Ovary (tissue), 9 donors: Measurements from ENCODE around the gene SIX6. TPM values are rescaled to one million over a fixed set of nuclear protein-coding genes. Genes with fewer than 3 reads are reported as not detected.

Source experiments
- DNase-seq, 5 donors: peaks; one replicate each; pipeline ENCODE4 v3.0.0-alpha.2; 2019 to 2020
- H3K27ac ChIP-seq, 2 donors: fragments of 200-600 bp; one replicate each; pipeline versions ENCODE4 v1.5.1 to v1.8.0; 2019 to 2022
- H3K27me3 ChIP-seq: fragments of 200-600 bp; one replicate; pipeline ENCODE4 v1.8.0; 2022
- H3K36me3 ChIP-seq: fragments of 200-600 bp; sonication (generic); one replicate; pipeline ENCODE4 v1.5.1; 2019
- H3K4me1 ChIP-seq: one replicate; pipeline ENCODE4 v1.8.1; 2013; ENCODE audit warnings: mild to moderate bottlenecking, moderate library complexity; ENCODE audit not compliant: insufficient read depth
- H3K4me3 ChIP-seq: fragments of 200-600 bp; sonication (generic); one replicate; pipeline ENCODE4 v1.5.1; 2017
- H3K9me3 ChIP-seq, 2 donors: fragments of 200-600 bp in 1 of 2; sonication (generic) in 1 of 2; one replicate each; pipeline versions ENCODE4 v1.5.1 to v1.8.1; 2013 to 2019; ENCODE audit warnings: mild to moderate bottlenecking in 1 of 2, moderate library complexity in 1 of 2
- CTCF ChIP-seq, 3 donors: fragments of 450-650 bp in 2 of 3; fragments of 200-600 bp in 1 of 3; IDR thresholded peaks; one replicate each; pipeline versions ENCODE4 v1.5.1 to v1.8.0; 2016 to 2022; ENCODE audit warnings: antibody characterized with exemption in 3 of 3, mild to moderate bottlenecking in 1 of 3
- EP300 ChIP-seq: sonication (generic); formaldehyde crosslinking; IDR thresholded peaks from one replicate; pipeline ENCODE4 v1.6.1; 2017; ENCODE audit warnings: antibody characterized with exemption
- POLR2A ChIP-seq: fragments of 450-650 bp; IDR thresholded peaks from one replicate; pipeline ENCODE4 v1.6.1; 2017; ENCODE audit warnings: antibody characterized with exemption, mild to moderate bottlenecking, moderate library complexity
- WGBS, 3 donors: extraction: QIAGEN DNeasy Blood & Tissue Kit in 1 of 3; methylation state at CpG; one replicate each; pipeline versions ENCODE4 v1.1.5 to v1.1.7; 2013 to 2017; 5-methylcytosine and 5-hydroxymethylcytosine counted together
- intact Hi-C, 4 donors: fragments of 100-400 bp; cut with DNase I; formaldehyde crosslinking; loops; one replicate each; pipeline versions ENCODE4 v1.11.0 to v1.15.1; 2022 to 2023
- polyA plus RNA-seq, 2 donors: library from polyadenylated mRNA; stranded (reverse); fragments of 200-250 nt in 1 of 2; fragments of 350-450 nt in 1 of 2; fragmentation: Illumina TruSeq in 1 of 2; extraction: RNeasy Lipid Tissue Mini Kit (QIAGEN cat#74804) in 1 of 2; gene quantifications; one replicate each; pipeline ENCODE4 v1.2.3, GENCODE V29; 2013 to 2014
- total RNA-seq, 7 donors: library from RNA; depleted of rRNA in 2 of 7; stranded (reverse); fragments of >200 nt in 2 of 7; fragmentation: NEBNext Ultra II Directional in 3 of 7; extraction: Animal tissue kit (Norgen Biotek cat#: 25700) in 3 of 7; gene quantifications; one replicate each; pipeline versions ENCODE4 v1.1.0 to v1.2.4, GENCODE V29; 2016 to 2023
- donor health status: DM: no; HTN: no; CAD: no; lungs with moderate emphysema.
- donor health status: DM: no; HTN: no; CAD: no.
- donor health status: Bipolar disorder and iron deficiency.
- donor health status: DM: yes; HTN: yes; CAD: no.
- donor health status: DM: no; HTN: no; CAD: no.
- donor health status: DM: yes; HTN: yes; CAD: no.

Gene SIX6
- total and polyA plus RNA-seq, 9 donors = not detected

- H3K4me1 ChIP-seq = peaks cover 2% of the 10 kb centered on the region
- no peak for TF ChIP-seq EP300
- no peak for TF ChIP-seq POLR2A
- no peak for TF ChIP-seq CTCF (IDR thresholded peaks at IDR 0.05)
- no peak overlapping the region for H3K4me3 ChIP-seq
- intact Hi-C loops = no loop called here
- no peaks in the 10 kb centered on the region for H3K36me3 ChIP-seq
- 14 to 18% (median 15%) methylated on average over 2 of the region's 2 CpGs for WGBS, 3 donors
- H3K27ac ChIP-seq = no peak overlapping the region
- peaks cover 4% of the 10 kb centered on the region for H3K27me3 ChIP-seq
- peaks cover 0 to 13% of the 10 kb centered on the region in 2 donors for H3K9me3 ChIP-seq
- DNase-seq = no peak
These were observed 3.2 kb downstream of the SIX6 start for GRCh38 chr14:60512126-60512525.

GRCh38 chr14:60512973-60513571 is 4.1 kb downstream of the SIX6 start:
- Histone ChIP-seq H3K36me3 (no peaks in the 10 kb centered on the region), H3K9me3 (peaks cover 0 to 14% of the 10 kb centered on the region in 2 donors), H3K27me3 (peaks cover 4% of the 10 kb centered on the region), H3K4me1 (peaks cover 2% of the 10 kb centered on the region), H3K4me3 (no peak overlapping the region), H3K27ac (no peak overlapping the region)
- intact Hi-C loops = no loop called here
- 3 to 4% (median 4%) methylated on average over 7 of the region's 7 CpGs for WGBS, 3 donors
- TF ChIP-seq CTCF (IDR thresholded peaks at IDR 0.05) = no peak
- no peak for TF ChIP-seq EP300
- TF ChIP-seq POLR2A = no peak
- DNase-seq = no peak

GRCh38 chr14:60514378-60514740 is 5.4 kb downstream of the SIX6 start:
- H3K9me3 ChIP-seq = peaks cover 0 to 14% of the 10 kb centered on the region in 2 donors
- peaks cover under 1% of the 10 kb centered on the region for H3K27me3 ChIP-seq
- H3K4me3 ChIP-seq = no peak overlapping the region
- peaks cover 2% of the 10 kb centered on the region for H3K4me1 ChIP-seq
- TF ChIP-seq POLR2A = no peak
- TF ChIP-seq EP300 = no peak
- TF ChIP-seq CTCF (IDR thresholded peaks at IDR 0.05) = no peak
- intact Hi-C loops = no loop called here
- DNase-seq = no peak
- no peaks in the 10 kb centered on the region for H3K36me3 ChIP-seq
- 3% methylated on average over 10 of the region's 10 CpGs for WGBS, 3 donors
- no peak overlapping the region for H3K27ac ChIP-seq

- DNase-seq = no peak
- Histone ChIP-seq H3K36me3 (no peaks in the 10 kb centered on the region), H3K9me3 (peaks cover 0 to 12% of the 10 kb centered on the region in 2 donors), H3K4me1 (peaks cover 2% of the 10 kb centered on the region), H3K4me3 (peak overlapping the region; percentile 10), H3K27me3 (no peaks in the 10 kb centered on the region), H3K27ac (no peak overlapping the region)
- whole genome bisulfite sequencing, 3 donors = 1 to 2% (median 2%) methylated on average over 78 to 79 of the region's 79 CpGs
- intact Hi-C loops = no loop called here
- TF ChIP-seq POLR2A (no peak), CTCF (IDR thresholded peaks at IDR 0.05) (no peak), EP300 (no peak)
These were observed 6.0 kb downstream of the SIX6 start for GRCh38 chr14:60514741-60515491.
